C4-2B (cell line): Measurements from ENCODE around the gene ANKRD18A.

ENCODE experiments used
- CTCF ChIP-seq: fragments of 450-650 bp; conservative IDR thresholded peaks from 2 replicates; pipeline ENCODE4 v1.5.1; 2017; ENCODE audit warnings: mild to moderate bottlenecking
- ZFX ChIP-seq: fragments of 450-650 bp; IDR thresholded peaks from 2 replicates; pipeline ENCODE4 v1.6.1; 2017

- TF ChIP-seq CTCF, result no peak
- no peak for TF ChIP-seq ZFX
Measured at GRCh38 chr9:38626006-38626405, 5.6 kb upstream of the ANKRD18A start.
